Measurements from ENCODE around the gene JARID2. TPM values are rescaled to one million over a fixed set of nuclear protein-coding genes. Genes with fewer than 3 reads are reported as not detected.

Gene JARID2
- total and polyA plus RNA-seq, 2 of the 13 experiments (the other 11 are each of a cell fraction or from before 2014, with no cell fraction given): 7.5 to 10.3 TPM

DNA sequence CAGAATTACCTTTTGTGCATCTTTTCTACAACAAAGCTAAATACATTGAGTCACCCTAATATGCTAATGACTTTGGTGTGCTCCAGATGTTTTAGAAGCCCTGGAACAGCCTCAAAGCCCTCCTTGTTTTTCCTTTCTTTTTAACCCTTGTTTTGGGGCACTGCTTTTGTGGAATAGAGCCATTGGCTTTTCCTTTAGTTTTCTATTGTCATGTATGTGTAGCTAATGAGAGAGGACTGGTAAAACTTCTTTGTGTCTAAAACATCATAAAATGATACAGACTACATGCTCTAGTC lies 158.8 kb downstream of the JARID2 start (continued):
- no peak for TF ChIP-seq ZNF737 (CRISPR knock-in tag; IDR thresholded peaks at IDR 0.05; ENCODE audit: borderline replicate concordance)
- TF ChIP-seq FOXP1 (IDR thresholded peaks at IDR 0.05): no peak
- no peak for TF ChIP-seq FOXP1 (CRISPR knock-in tag; IDR thresholded peaks at IDR 0.05)
- TF ChIP-seq JUNB (CRISPR knock-in tag; IDR thresholded peaks at IDR 0.05; ENCODE audit: borderline replicate concordance): no peak
- TF ChIP-seq NR2F2 (IDR thresholded peaks at IDR 0.05; ENCODE audit: borderline replicate concordance, low read depth): no peak
- no peak for TF ChIP-seq ZNF629 (CRISPR knock-in tag; conservative IDR thresholded peaks at IDR 0.05)
- no peak for TF ChIP-seq ZZZ3 (CRISPR knock-in tag; IDR thresholded peaks at IDR 0.05; ENCODE audit: borderline replicate concordance)
- TF ChIP-seq ARNT (IDR thresholded peaks at IDR 0.05): no peak
- no peak for TF ChIP-seq TSC22D2 (CRISPR knock-in tag; IDR thresholded peaks at IDR 0.05; ENCODE audit: borderline replicate concordance)

DNA sequence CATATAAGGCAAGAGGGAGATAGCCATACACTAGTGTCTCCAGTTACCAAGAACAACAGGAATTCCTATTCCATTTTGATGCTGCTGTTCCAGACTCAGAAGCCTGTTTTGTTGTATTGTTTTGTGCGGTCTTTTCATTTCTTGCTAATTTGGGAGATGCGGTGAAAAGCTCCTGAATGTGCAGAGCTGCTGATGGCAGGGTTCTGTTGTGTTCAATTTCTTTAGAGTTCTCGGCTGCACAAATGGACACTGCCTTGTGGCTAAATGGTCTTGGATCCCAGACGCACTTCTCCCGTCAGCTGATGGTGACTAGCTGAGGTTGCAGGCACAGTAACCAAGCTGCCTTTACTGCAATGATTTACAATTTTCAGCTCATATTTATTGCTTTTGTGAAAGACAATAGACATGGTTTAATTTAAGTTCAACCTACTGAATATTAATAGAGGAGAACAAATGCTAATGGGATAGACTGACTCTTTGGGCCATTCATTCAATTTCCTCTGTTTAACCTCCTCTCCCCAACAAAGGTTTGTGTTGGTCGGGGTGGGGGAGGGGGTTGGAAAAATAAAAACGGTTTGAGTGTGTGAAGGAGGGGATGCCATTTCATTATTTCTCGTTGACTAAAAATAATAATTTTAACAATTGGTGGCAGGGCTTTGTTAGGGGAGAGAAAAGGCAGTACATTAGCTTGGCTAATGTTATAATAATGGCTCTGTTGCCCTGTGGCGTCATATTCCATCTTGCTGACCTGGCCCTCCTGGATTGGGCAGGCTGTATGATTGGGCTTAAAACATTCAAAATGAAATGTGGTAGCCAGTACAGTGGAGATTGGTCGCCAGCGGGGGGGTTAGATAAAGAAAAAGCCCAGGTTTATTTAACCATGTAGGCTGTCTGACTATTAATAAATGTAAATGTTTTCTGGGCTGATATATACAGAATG lies 159.5 kb downstream of the JARID2 start:
- Histone ChIP-seq H3K36me3 (replicated peaks in 1 of 2; ENCODE audit: control insufficient read depth in 1 of 2, insufficient read depth in 2 of 2, low read length in 2 of 2) (peaks cover 0 to 2% of the 10 kb centered on the region in 2 experiments; a peak in 1 of 5 replicates), H3K4me2 (ENCODE audit: low read depth, low read length) (no peak overlapping the region), H2AFZ (ENCODE audit: low read length) (no peak overlapping the region), H4K20me1 (ENCODE audit: insufficient read depth, low read length) (peaks cover 9% of the 10 kb centered on the region; the same call in 1 of the 2 replicates), H3K4me1 (ENCODE audit: insufficient read depth, low read length) (peaks cover 38% of the 10 kb centered on the region), H3K4me3 (replicated peaks in 1 of 3; ENCODE audit: insufficient read depth in 1 of 3, low read depth in 2 of 3, low read length in 3 of 3) (no peak overlapping the region), H3K9me3 (ENCODE audit: low read length) (no peaks in the 10 kb centered on the region), H3K27me3 (ENCODE audit: control insufficient read depth in 1 of 2, insufficient read depth in 2 of 2, low read length in 2 of 2) (no peaks in the 10 kb centered on the region), H3K79me2 (ENCODE audit: insufficient read depth, low read length) (peaks cover 9% of the 10 kb centered on the region), H3K27ac (ENCODE audit: extremely low read length, insufficient read depth, low read length) (no peak overlapping the region), H3K9ac (ENCODE audit: insufficient read depth, low read depth, low read length) (no peak overlapping the region)
- ChIA-PET CTCF (ENCODE audit: low intra/inter-chr PET ratio, low total read pairs) (no interaction called here), POLR2A (interaction anchor here (0.6 kb wide), 1 partner anchor 26 kb away, joined by 3 read pairs; no protein-coding TSS in a partner anchor)
- intact Hi-C loops (cut with micrococcal nuclease; ENCODE audit: unreplicated experiment) (no loop called here), in situ Hi-C loops (cut with HindIII; ENCODE audit: extremely low pct_ligation_motif_present, low pct_unique_long_range_greater_than_20kb) (no loop called here)
- 97% methylated on average over 11 of the region's 11 CpGs for WGBS (ENCODE audit: low lambda C conversion rate)
- DNase-seq (ENCODE audit: low spot score) (no peak), FAIRE-seq (no peak), ATAC-seq (no peak)
- no TSS peak for BruUV-seq (replicated peaks)
- TF ChIP-seq ZBTB42 (CRISPR knock-in tag; IDR thresholded peaks at IDR 0.05) (no peak), RXRA (CRISPR knock-in tag; IDR thresholded peaks at IDR 0.05) (no peak), ATAD3A (CRISPR knock-in tag; IDR thresholded peaks at IDR 0.05) (no peak), BCL6 (CRISPR knock-in tag; IDR thresholded peaks at IDR 0.05) (no peak), ZNF3 (CRISPR knock-in tag; IDR thresholded peaks at IDR 0.05) (no peak), ZNF17 (CRISPR knock-in tag; IDR thresholded peaks at IDR 0.05) (no peak), NBN (conservative IDR thresholded peaks at IDR 0.05) (no peak), MED13 (CRISPR knock-in tag; IDR thresholded peaks at IDR 0.05) (no peak)
- TF ChIP-seq, protein P1, sequence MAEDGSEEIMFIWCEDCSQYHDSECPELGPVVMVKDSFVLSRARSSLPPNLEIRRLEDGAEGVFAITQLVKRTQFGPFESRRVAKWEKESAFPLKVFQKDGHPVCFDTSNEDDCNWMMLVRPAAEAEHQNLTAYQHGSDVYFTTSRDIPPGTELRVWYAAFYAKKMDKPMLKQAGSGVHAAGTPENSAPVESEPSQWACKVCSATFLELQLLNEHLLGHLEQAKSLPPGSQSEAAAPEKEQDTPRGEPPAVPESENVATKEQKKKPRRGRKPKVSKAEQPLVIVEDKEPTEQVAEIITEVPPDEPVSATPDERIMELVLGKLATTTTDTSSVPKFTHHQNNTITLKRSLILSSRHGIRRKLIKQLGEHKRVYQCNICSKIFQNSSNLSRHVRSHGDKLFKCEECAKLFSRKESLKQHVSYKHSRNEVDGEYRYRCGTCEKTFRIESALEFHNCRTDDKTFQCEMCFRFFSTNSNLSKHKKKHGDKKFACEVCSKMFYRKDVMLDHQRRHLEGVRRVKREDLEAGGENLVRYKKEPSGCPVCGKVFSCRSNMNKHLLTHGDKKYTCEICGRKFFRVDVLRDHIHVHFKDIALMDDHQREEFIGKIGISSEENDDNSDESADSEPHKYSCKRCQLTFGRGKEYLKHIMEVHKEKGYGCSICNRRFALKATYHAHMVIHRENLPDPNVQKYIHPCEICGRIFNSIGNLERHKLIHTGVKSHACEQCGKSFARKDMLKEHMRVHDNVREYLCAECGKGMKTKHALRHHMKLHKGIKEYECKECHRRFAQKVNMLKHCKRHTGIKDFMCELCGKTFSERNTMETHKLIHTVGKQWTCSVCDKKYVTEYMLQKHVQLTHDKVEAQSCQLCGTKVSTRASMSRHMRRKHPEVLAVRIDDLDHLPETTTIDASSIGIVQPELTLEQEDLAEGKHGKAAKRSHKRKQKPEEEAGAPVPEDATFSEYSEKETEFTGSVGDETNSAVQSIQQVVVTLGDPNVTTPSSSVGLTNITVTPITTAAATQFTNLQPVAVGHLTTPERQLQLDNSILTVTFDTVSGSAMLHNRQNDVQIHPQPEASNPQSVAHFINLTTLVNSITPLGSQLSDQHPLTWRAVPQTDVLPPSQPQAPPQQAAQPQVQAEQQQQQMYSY (CRISPR knock-in tag; IDR thresholded peaks at IDR 0.05): no peak
- TF ChIP-seq, protein P2, sequence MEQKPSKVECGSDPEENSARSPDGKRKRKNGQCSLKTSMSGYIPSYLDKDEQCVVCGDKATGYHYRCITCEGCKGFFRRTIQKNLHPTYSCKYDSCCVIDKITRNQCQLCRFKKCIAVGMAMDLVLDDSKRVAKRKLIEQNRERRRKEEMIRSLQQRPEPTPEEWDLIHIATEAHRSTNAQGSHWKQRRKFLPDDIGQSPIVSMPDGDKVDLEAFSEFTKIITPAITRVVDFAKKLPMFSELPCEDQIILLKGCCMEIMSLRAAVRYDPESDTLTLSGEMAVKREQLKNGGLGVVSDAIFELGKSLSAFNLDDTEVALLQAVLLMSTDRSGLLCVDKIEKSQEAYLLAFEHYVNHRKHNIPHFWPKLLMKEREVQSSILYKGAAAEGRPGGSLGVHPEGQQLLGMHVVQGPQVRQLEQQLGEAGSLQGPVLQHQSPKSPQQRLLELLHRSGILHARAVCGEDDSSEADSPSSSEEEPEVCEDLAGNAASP (CRISPR knock-in tag; IDR thresholded peaks at IDR 0.05; ENCODE audit: borderline replicate concordance): no peak
- TF ChIP-seq, protein P3, sequence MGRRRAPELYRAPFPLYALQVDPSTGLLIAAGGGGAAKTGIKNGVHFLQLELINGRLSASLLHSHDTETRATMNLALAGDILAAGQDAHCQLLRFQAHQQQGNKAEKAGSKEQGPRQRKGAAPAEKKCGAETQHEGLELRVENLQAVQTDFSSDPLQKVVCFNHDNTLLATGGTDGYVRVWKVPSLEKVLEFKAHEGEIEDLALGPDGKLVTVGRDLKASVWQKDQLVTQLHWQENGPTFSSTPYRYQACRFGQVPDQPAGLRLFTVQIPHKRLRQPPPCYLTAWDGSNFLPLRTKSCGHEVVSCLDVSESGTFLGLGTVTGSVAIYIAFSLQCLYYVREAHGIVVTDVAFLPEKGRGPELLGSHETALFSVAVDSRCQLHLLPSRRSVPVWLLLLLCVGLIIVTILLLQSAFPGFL (CRISPR knock-in tag; IDR thresholded peaks at IDR 0.05): no peak

All from HepG2 (cell line).